Lower leg skin (tissue), 3 donors: Measurements from ENCODE around the gene STK17B.

Experiments
- CTCF ChIP-seq, 3 donors: fragments of 450-650 bp; IDR thresholded peaks; one replicate each; pipeline ENCODE4 v1.5.1; 2016; ENCODE audit warnings: antibody characterized with exemption in 3 of 3, mild to moderate bottlenecking in 3 of 3, moderate library complexity in 2 of 3
- POLR2A ChIP-seq, 2 donors: fragments of 450-650 bp; IDR thresholded peaks; one replicate each; pipeline ENCODE4 v1.6.1; 2016 to 2017; ENCODE audit warnings: antibody characterized with exemption in 2 of 2, mild to moderate bottlenecking in 1 of 2, moderate library complexity in 1 of 2

GRCh38 chr2:196214156-196214555, 42.8 kb upstream of the STK17B start:
- TF ChIP-seq POLR2A (IDR thresholded peaks at IDR 0.05) (no peak), CTCF (IDR thresholded peaks at IDR 0.05) (no peak)
